Adrenal gland (tissue), 19 donors: ENCODE results near the gene MEOX1. TPM values are rescaled to one million over a fixed set of nuclear protein-coding genes. Genes with fewer than 3 reads are reported as not detected.

Source experiments
- DNase-seq, 7 donors: peaks; one replicate each; pipeline ENCODE4 v3.0.0-alpha.2; 2019 to 2020
- H3K27ac ChIP-seq, 5 donors: fragments of 200-600 bp; sonication (generic) in 4 of 5; 1 replicate in 3 of 5; 2 replicates in 2 of 5; pipeline versions ENCODE4 v1.5.1 to v1.8.0; 2016 to 2020; ENCODE audit warnings: mild to moderate bottlenecking in 1 of 5
- H3K27me3 ChIP-seq: fragments of 200-600 bp; 2 replicates; pipeline ENCODE4 v1.8.0; 2021
- H3K36me3 ChIP-seq, 2 donors: fragments of 200-600 bp; replicated peaks in 1 of 2; 1 replicate in 1 of 2; 2 replicates in 1 of 2; pipeline versions ENCODE4 v1.5.1 to v1.8.0; 2018 to 2022
- H3K4me1 ChIP-seq, 2 donors: fragments of 200-600 bp; replicated peaks in 1 of 2; 1 replicate in 1 of 2; 2 replicates in 1 of 2; pipeline versions ENCODE4 v1.5.1 to v1.8.0; 2018 to 2021
- H3K4me3 ChIP-seq, 4 donors: fragments of 200-600 bp; sonication (generic) in 3 of 4; one replicate each; pipeline ENCODE4 v1.5.1; 2016 to 2018
- H3K9me3 ChIP-seq, 3 donors: fragments of 200-600 bp; sonication (generic) in 1 of 3; replicated peaks in 1 of 3; 1 replicate in 2 of 3; 2 replicates in 1 of 3; pipeline versions ENCODE4 v1.5.1 to v1.8.0; 2016 to 2021
- CTCF ChIP-seq, 6 experiments: fragments of 450-650 bp in 4 of 6; fragments of 200-600 bp in 2 of 6; sonication (generic) in 1 of 6; IDR thresholded peaks; 1 replicate in 5 of 6; 2 replicates in 1 of 6; pipeline versions ENCODE4 v1.5.1 to v1.8.0; 2016 to 2021; ENCODE audit warnings: antibody characterized with exemption in 6 of 6, mild to moderate bottlenecking in 2 of 6, moderate library complexity in 1 of 6
- POLR2A ChIP-seq, 2 donors: fragments of 450-650 bp; IDR thresholded peaks; one replicate each; pipeline ENCODE4 v1.6.1; 2017; ENCODE audit warnings: antibody characterized with exemption in 2 of 2, mild to moderate bottlenecking in 2 of 2, moderate library complexity in 1 of 2
- WGBS, 4 donors: extraction: QIAGEN DNeasy Blood & Tissue Kit in 2 of 4; methylation state at CpG; one replicate each; pipeline versions ENCODE4 v1.1.5 to v1.1.7; 2013 to 2017; 5-methylcytosine and 5-hydroxymethylcytosine counted together
- intact Hi-C, 2 donors: fragments of 100-400 bp; cut with DNase I; formaldehyde crosslinking; loops; one replicate each; pipeline versions ENCODE4 v1.14.1 to v1.15.0; 2022 to 2023
- long read RNA-seq, 10 donors: library from polyadenylated mRNA in 3 of 10; unstranded in 2 of 10; stranded (forward) in 1 of 10; transcript quantifications; one replicate each; pipeline ENCODE4 v2.0.0 and lab custom pipeline, GENCODE V29; 2021 to 2026
- polyA plus RNA-seq, 3 donors: library from polyadenylated mRNA; stranded (reverse); fragments of 200-250 nt in 2 of 3; fragments of 350-450 nt in 1 of 3; fragmentation: Illumina TruSeq in 1 of 3; extraction: RNeasy Lipid Tissue Mini Kit (QIAGEN cat#74804) in 1 of 3; gene quantifications; one replicate each; pipeline ENCODE4 v1.2.3, GENCODE V29; 2013 to 2014
- total RNA-seq, 9 donors: library from RNA; depleted of rRNA in 4 of 9; stranded (reverse); fragments of >200 nt in 4 of 9; fragments of 120-200 nt in 1 of 9; fragmentation: NEBNext Ultra II Directional in 1 of 9; extraction: Animal tissue kit (Norgen Biotek cat#: 25700) in 1 of 9; gene quantifications; one replicate each; pipeline versions ENCODE4 v1.1.0 to v1.2.4, GENCODE V29; 2013 to 2023
- donor health status: healthy with polysubstance abuse.
- donor health status: Bipolar disorder and iron deficiency.
- donor health status: DM: yes; HTN: yes; CAD: no.
- donor health status: DM: no; HTN: no; CAD: no.
- donor health status: DM: no; HTN: no; CAD: no.
- donor health status: DM: yes; HTN: yes; CAD: no.

Gene MEOX1
- total RNA-seq (under 1 TPM in 7 of 9 donors, not detected in 2; 0.11 to 0.87 (median 0.39) TPM), polyA plus RNA-seq (1 to 10 TPM in 1 of 3 donors, under 1 TPM in 2; 0.16 to 6.6 (median 0.72) TPM)
- long read RNA-seq, donor 1 = 0 reads
- long read RNA-seq, donor 2 = 0 reads
- long read RNA-seq, donor 3, partial matches to known transcripts = 0 of 1 reads
- long read RNA-seq, donor 3, other reads (novel, unspliced or antisense) = 0 of 1 reads
- long read RNA-seq, donor 4 = 0 reads
- long read RNA-seq, donor 5 = 0 reads
- long read RNA-seq, donor 6 = 0 reads
- long read RNA-seq, donor 7 = 0 reads
- long read RNA-seq, donor 8, partial matches to known transcripts = 0 of 1 reads
- long read RNA-seq, donor 8, other reads (novel, unspliced or antisense) = 0 of 1 reads
- long read RNA-seq, donor 9 = 0 reads
- long read RNA-seq, donor 10 = 0 reads

GRCh38 chr17:43661699-43662412 lies at the start of gene MEOX1:
Gene MEOX1, minus strand, starts transcription at chr17:43661922. Its CDS starts 388 bp downstream, at chr17:43661534.
- Histone ChIP-seq H3K4me1 (no peaks in the 10 kb centered on the region), H3K27ac (no peak within 1 kb of the TSS), H3K4me3 (no peak within 1 kb of the TSS), H3K9me3 (no peaks in the 10 kb centered on the region), H3K27me3 (peaks cover 3% of the 10 kb centered on the region), H3K36me3 (no peaks in the 10 kb centered on the region)
- no peak for DNase-seq
- WGBS, 4 donors = 54 to 67% (median 64%) methylated on average over 8 of the region's 8 CpGs
- intact Hi-C loops = no loop called here
- TF ChIP-seq CTCF (IDR thresholded peaks at IDR 0.05) (no peak), POLR2A (IDR thresholded peaks at IDR 0.05) (no peak)

GRCh38 chr17:43710101-43710500 lies 48.4 kb upstream of the MEOX1 start:
- WGBS, 4 donors = 86 to 90% (median 88%) methylated on average over 6 of the region's 6 CpGs
- Histone ChIP-seq H3K27ac (no peak overlapping the region), H3K4me1 (peaks cover 0 to 15% of the 10 kb centered on the region in 2 donors), H3K36me3 (no peaks in the 10 kb centered on the region), H3K4me3 (no peak overlapping the region), H3K27me3 (no peaks in the 10 kb centered on the region), H3K9me3 (no peaks in the 10 kb centered on the region)
- TF ChIP-seq CTCF (IDR thresholded peaks at IDR 0.05) = no peak
- no peak for TF ChIP-seq POLR2A (IDR thresholded peaks at IDR 0.05)
- no peak for DNase-seq
- intact Hi-C loops = no loop called here

- H3K36me3 ChIP-seq = no peaks in the 10 kb centered on the region
- WGBS, 4 donors = 90 to 93% (median 91%) methylated on average over 4 of the region's 4 CpGs
- intact Hi-C loops = no loop called here
- H3K27ac ChIP-seq = no peak overlapping the region
- TF ChIP-seq CTCF (IDR thresholded peaks at IDR 0.05) = no peak
- no peak for TF ChIP-seq POLR2A (IDR thresholded peaks at IDR 0.05)
- no peak for DNase-seq
- no peaks in the 10 kb centered on the region for H3K27me3 ChIP-seq
- H3K9me3 ChIP-seq = no peaks in the 10 kb centered on the region
- H3K4me1 ChIP-seq = peaks cover 0 to 11% of the 10 kb centered on the region in 2 donors
- H3K4me3 ChIP-seq = no peak overlapping the region
Measured at GRCh38 chr17:43709210-43709609, 47.5 kb upstream of the MEOX1 start.

GRCh38 chr17:43707184-43707583 lies 45.5 kb upstream of the MEOX1 start:
- H3K27ac ChIP-seq = no peak overlapping the region
- TF ChIP-seq CTCF (IDR thresholded peaks at IDR 0.05) (no peak), POLR2A (IDR thresholded peaks at IDR 0.05) (no peak)
- H3K9me3 ChIP-seq = no peaks in the 10 kb centered on the region
- no peaks in the 10 kb centered on the region for H3K36me3 ChIP-seq
- no peaks in the 10 kb centered on the region for H3K27me3 ChIP-seq
- H3K4me1 ChIP-seq = no peaks in the 10 kb centered on the region
- WGBS, 4 donors = 86 to 91% (median 89%) methylated on average over 3 to 5 of the region's 5 CpGs
- H3K4me3 ChIP-seq = no peak overlapping the region
- DNase-seq = no peak
- intact Hi-C loops = no loop called here
